Neural progenitor cell (in vitro differentiated cells): ENCODE results near the gene SWI5. TPM values are rescaled to one million over a fixed set of nuclear protein-coding genes. Genes with fewer than 3 reads are reported as not detected.

Source experiments
- DNase-seq: peaks from one replicate; pipeline ENCODE4 v3.0.0-alpha.2; 2016; ENCODE audit warnings: low spot score
- H2AFZ ChIP-seq: fragments of 200-600 bp; sonication (generic); replicated peaks from 2 replicates; pipeline ENCODE4 v1.6.1; 2016; ENCODE audit warnings: antibody characterized with exemption
- H3F3A ChIP-seq: fragments of 200-600 bp; sonication (generic); 2 replicates; pipeline ENCODE4 v1.6.1; 2016; ENCODE audit warnings: antibody characterized with exemption, low read depth
- H3K27ac ChIP-seq: fragments of 200-600 bp; sonication (generic); 2 replicates; pipeline ENCODE4 v1.5.1; 2016; ENCODE audit warnings: mild to moderate bottlenecking
- H3K27me3 ChIP-seq: fragments of 200-600 bp; sonication (generic); 2 replicates; pipeline ENCODE4 v1.6.1; 2016; ENCODE audit warnings: mild to moderate bottlenecking, moderate library complexity
- H3K36me3 ChIP-seq: fragments of 200-600 bp; sonication (generic); 2 replicates; pipeline ENCODE4 v1.5.1; 2016
- H3K4me1 ChIP-seq: fragments of 200-600 bp; sonication (generic); 2 replicates; pipeline ENCODE4 v1.6.1; 2016; ENCODE audit warnings: mixed run types
- H3K4me2 ChIP-seq: fragments of 200-600 bp; sonication (generic); 2 replicates; pipeline ENCODE4 v1.6.1; 2016
- H3K4me3 ChIP-seq: fragments of 200-600 bp; sonication (generic); 2 replicates; pipeline ENCODE4 v1.5.1; 2016
- H3K79me2 ChIP-seq: fragments of 200-600 bp; sonication (generic); 2 replicates; pipeline ENCODE4 v1.6.1; 2016; ENCODE audit warnings: low read depth
- H3K9ac ChIP-seq: fragments of 200-600 bp; sonication (generic); 2 replicates; pipeline ENCODE4 v1.6.1; 2016
- H3K9me3 ChIP-seq: fragments of 200-600 bp; sonication (generic); 2 replicates; pipeline ENCODE4 v1.5.1; 2016; ENCODE audit warnings: low read depth
- H4K20me1 ChIP-seq: fragments of 200-600 bp; sonication (generic); 2 replicates; pipeline ENCODE4 v1.6.1; 2016; ENCODE audit warnings: low read depth
- H3K27ac Mint-ChIP-seq: 3 replicates; pipeline ENCODE4 v1.8.0; 2021; ENCODE audit warnings: mixed read lengths
- H3K27me3 Mint-ChIP-seq: 2 replicates; pipeline ENCODE4 v1.8.0; 2022; ENCODE audit warnings: low read depth, mild to moderate bottlenecking, inconsistent platforms, moderate library complexity, mixed read lengths; ENCODE audit not compliant: insufficient read depth
- H3K36me3 Mint-ChIP-seq: 3 replicates; pipeline ENCODE4 v1.8.0; 2021; ENCODE audit warnings: mixed read lengths
- H3K4me1 Mint-ChIP-seq: 3 replicates; pipeline ENCODE4 v1.8.0; 2021; ENCODE audit warnings: mixed read lengths
- H3K4me3 Mint-ChIP-seq: 3 replicates; pipeline ENCODE4 v1.8.0; 2021; ENCODE audit warnings: mild to moderate bottlenecking, moderate library complexity, mixed read lengths
- H3K9me3 Mint-ChIP-seq: 3 replicates; pipeline ENCODE4 v1.8.0; 2020; ENCODE audit warnings: mixed read lengths
- EZH2 ChIP-seq: fragments of 200-600 bp; sonication (generic); IDR thresholded peaks from 2 replicates; pipeline ENCODE4 v1.6.1; 2017; ENCODE audit warnings: antibody characterized with exemption, mild to moderate bottlenecking, moderate library complexity
- EZH2phosphoT487 ChIP-seq: fragments of 200-600 bp; sonication (generic); IDR thresholded peaks from 2 replicates; pipeline ENCODE4 v1.6.1; 2017; ENCODE audit warnings: antibody characterized with exemption
- total RNA-seq: library from RNA; depleted of rRNA; stranded (reverse); fragments of >200 nt; gene quantifications from 2 replicates; pipeline ENCODE4 v1.2.3, GENCODE V29; 2015; ENCODE audit warnings: low replicate concordance
- TF ChIP-seq, protein P1 (sequence below): fragments of 200-600 bp; sonication (generic); IDR thresholded peaks from 2 replicates; pipeline ENCODE4 v1.5.1; 2017; ENCODE audit warnings: antibody characterized with exemption, mild to moderate bottlenecking

The SWI5 gene
- total RNA-seq, 1 donor from 2014 or later: 15.0 TPM

DNA sequence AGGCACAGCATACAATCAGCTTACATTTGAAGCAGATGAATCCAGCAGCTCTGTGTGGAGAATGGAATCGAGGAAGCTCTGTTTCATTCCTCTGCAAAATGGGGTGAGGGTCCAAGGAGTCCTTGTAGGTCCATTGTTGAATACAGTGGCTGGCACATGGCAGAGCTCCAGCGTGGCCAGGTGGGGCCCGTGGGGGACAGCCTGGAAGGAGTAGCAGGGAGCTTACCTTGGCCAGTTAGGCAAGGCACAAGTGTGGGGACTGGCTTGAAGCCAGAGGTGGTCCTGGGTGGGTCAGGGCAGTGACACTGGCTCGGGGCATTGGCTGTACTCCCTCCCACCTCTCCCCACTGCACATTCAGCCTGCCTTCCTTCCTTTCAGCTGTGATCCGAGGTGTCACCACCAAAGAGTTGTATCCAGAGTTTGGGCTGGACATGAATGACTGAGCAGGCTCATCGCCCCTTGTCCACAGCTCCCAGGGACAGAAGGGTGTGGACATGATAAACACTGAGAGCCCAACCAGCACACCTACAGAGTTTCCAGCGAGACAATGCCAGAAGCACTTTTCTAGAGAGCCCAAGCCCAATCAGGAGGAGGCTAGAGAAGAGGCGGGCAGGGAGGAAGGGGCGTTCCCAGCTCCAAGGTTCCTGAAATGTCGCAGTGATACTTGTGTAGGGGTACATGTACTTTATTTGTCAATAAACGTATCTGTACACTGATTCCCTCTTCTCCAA is 12.4 kb downstream of the SWI5 start:
- Histone ChIP-seq H3K9ac (no peak overlapping the region), H3K4me3 (no peak overlapping the region), H3K27ac (no peak overlapping the region), H3K9me3 (no peaks in the 10 kb centered on the region), H3K27me3 (no peaks in the 10 kb centered on the region), H3K4me2 (no peak overlapping the region), H3F3A (no peaks in the 10 kb centered on the region), H3K36me3 (no peaks in the 10 kb centered on the region), H3K4me1 (no peaks in the 10 kb centered on the region), H4K20me1 (no peaks in the 10 kb centered on the region), H2AFZ (no peak overlapping the region), H3K79me2 (no peaks in the 10 kb centered on the region)
- TF ChIP-seq EZH2phosphoT487: no peak
- TF ChIP-seq EZH2: no peak
- TF ChIP-seq, protein P1, sequence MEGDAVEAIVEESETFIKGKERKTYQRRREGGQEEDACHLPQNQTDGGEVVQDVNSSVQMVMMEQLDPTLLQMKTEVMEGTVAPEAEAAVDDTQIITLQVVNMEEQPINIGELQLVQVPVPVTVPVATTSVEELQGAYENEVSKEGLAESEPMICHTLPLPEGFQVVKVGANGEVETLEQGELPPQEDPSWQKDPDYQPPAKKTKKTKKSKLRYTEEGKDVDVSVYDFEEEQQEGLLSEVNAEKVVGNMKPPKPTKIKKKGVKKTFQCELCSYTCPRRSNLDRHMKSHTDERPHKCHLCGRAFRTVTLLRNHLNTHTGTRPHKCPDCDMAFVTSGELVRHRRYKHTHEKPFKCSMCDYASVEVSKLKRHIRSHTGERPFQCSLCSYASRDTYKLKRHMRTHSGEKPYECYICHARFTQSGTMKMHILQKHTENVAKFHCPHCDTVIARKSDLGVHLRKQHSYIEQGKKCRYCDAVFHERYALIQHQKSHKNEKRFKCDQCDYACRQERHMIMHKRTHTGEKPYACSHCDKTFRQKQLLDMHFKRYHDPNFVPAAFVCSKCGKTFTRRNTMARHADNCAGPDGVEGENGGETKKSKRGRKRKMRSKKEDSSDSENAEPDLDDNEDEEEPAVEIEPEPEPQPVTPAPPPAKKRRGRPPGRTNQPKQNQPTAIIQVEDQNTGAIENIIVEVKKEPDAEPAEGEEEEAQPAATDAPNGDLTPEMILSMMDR: no peak
- Mint-ChIP-seq H3K4me1 (no peaks in the 10 kb centered on the region), H3K36me3 (peaks cover 3% of the 10 kb centered on the region), H3K9me3 (no peaks in the 10 kb centered on the region), H3K27me3 (peaks cover 3% of the 10 kb centered on the region), H3K27ac (no peak overlapping the region), H3K4me3 (no peak overlapping the region)
- DNase-seq: no peak

DNA sequence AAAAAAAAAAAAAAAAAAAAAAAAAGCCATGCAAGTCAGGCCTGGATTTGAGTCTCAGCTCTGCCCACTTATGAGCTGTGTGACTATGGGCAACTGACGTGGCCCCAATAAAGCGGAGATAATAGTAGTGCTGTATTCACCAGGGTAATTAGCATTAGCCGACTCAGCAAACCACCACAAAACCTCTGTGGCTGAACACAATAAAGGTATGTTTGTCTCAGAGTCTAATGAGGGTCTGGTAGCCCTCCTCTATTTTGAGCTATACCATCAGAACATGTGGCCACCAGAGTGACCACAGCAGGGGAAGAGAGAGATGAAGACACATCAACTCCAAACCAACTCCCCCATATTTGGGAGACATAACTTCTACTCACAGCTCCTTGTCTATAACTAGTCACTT is 15.9 kb downstream of the SWI5 start:
- H4K20me1 ChIP-seq: no peaks in the 10 kb centered on the region
- H3K4me2 ChIP-seq: no peak overlapping the region
- no peaks in the 10 kb centered on the region for H3K79me2 ChIP-seq
- H3K36me3 ChIP-seq: no peaks in the 10 kb centered on the region
- Mint-ChIP-seq H3K4me1 (peaks cover 7% of the 10 kb centered on the region), H3K9me3 (no peaks in the 10 kb centered on the region), H3K27ac (no peak overlapping the region), H3K36me3 (peaks cover 3% of the 10 kb centered on the region), H3K4me3 (no peak overlapping the region), H3K27me3 (no peaks in the 10 kb centered on the region)
- no peaks in the 10 kb centered on the region for H3F3A ChIP-seq
- H3K9me3 ChIP-seq: no peaks in the 10 kb centered on the region
- no peaks in the 10 kb centered on the region for H3K27me3 ChIP-seq
- H3K9ac ChIP-seq: no peak overlapping the region
- TF ChIP-seq EZH2 (no peak), EZH2phosphoT487 (no peak)
- TF ChIP-seq, protein P1: no peak
- H2AFZ ChIP-seq: no peak overlapping the region
- no peaks in the 10 kb centered on the region for H3K4me1 ChIP-seq
- no peak for DNase-seq
- no peak overlapping the region for H3K27ac ChIP-seq
- H3K4me3 ChIP-seq: no peak overlapping the region

DNA sequence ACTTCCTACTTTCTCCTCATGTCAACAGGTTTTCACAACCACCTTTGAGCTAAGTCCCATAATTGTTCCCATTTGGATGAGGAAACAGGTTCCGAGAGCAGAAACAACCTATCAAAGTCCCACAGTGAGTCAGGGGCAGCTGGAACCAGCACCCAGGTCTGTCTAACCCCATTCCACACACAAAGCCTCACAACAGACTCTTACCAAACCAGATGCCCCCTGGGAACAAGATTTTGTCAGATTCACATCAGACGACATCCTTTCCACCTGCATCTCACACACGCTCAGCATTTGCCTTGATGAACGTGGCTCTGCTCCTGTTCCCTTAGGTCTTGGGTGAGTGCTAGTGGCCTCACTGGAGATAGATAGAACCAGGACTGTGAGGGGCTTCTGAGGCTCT is 17.0 kb downstream of the SWI5 start:
- H3K27ac Mint-ChIP-seq: peak overlapping the region; percentile 2

More for the DNA sequence above, 17.0 kb downstream of the SWI5 start:
- Histone ChIP-seq H3K9me3 (no peaks in the 10 kb centered on the region), H3K4me2 (no peak overlapping the region), H4K20me1 (no peaks in the 10 kb centered on the region), H3K4me1 (no peaks in the 10 kb centered on the region), H2AFZ (no peak overlapping the region), H3K27ac (no peak overlapping the region), H3F3A (no peaks in the 10 kb centered on the region), H3K36me3 (no peaks in the 10 kb centered on the region), H3K9ac (no peak overlapping the region), H3K4me3 (no peak overlapping the region), H3K79me2 (no peaks in the 10 kb centered on the region), H3K27me3 (no peaks in the 10 kb centered on the region)
- no peaks in the 10 kb centered on the region for H3K9me3 Mint-ChIP-seq
- DNase-seq: no peak
- H3K27me3 Mint-ChIP-seq: no peaks in the 10 kb centered on the region
- H3K36me3 Mint-ChIP-seq: no peaks in the 10 kb centered on the region
- peaks cover 7% of the 10 kb centered on the region for H3K4me1 Mint-ChIP-seq
- H3K4me3 Mint-ChIP-seq: no peak overlapping the region
- TF ChIP-seq EZH2 (no peak), EZH2phosphoT487 (no peak)
- TF ChIP-seq, protein P1: no peak
